ENCODE data around the gene FAM90A1. TPM values are rescaled to one million over a fixed set of nuclear protein-coding genes. Genes with fewer than 3 reads are reported as not detected.
A peak's percentile ranks its signal among the peaks of the same experiment; 100 is the strongest.
"Not testable (repeated sequence)": the region's sequence is repeated elsewhere in the genome, so short reads cannot be mapped to it uniquely, and the experiment has no call there.

Gene FAM90A1
- total RNA-seq, 1 donor from 2014 or later, result not detected

DNA sequence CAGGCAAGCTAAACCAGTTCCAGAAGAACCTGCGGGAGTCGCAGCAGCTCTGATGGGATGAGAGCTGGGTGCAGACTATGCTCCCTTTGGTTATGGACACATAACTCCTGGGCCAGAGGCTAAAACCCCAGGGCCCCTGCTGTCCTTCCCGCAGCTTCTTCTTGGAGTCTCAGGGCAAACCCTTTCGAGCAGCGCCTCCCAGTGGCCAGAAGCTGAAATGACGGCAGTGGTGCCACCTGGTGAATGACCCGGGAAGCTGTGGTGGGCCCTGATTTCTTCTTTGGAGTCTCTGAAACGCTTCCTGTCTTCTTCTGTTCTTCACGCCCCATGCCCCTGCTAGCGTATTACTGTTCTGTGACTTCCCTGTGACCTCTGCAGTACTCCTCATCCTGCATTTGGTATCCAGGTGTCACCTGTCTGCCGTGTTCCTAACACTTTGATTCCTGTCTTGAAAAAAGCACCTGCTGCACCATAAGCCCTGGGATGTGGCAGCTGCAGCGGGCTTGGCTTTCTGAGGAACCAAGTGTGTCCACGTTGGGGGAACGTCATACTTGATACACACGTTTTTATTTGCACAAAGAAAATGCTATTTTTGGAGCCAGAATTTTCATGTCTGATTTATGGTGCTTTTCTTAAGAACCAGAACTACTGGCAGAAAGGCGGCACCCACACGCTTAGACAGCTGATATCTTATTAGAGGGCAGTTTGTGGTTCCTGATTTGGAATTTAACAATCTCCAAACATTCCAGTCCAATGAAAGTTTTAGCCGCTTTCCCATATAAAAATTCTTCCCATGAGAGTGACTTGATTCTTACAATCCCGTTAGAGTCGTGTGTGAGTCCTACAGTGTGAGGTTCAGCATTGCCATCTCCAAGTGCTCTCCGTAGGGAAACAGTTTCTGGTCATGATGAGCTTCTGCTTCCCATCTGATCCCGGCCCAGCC is 4.5 kb upstream of the FAM90A1 start:
- H3K27me3 Mint-ChIP-seq; H3K4me3 Mint-ChIP-seq; H3K36me3 Mint-ChIP-seq (ENCODE audit: low read depth); H3K27ac Mint-ChIP-seq; POLR2A ChIA-PET; ATAC-seq (ENCODE audit: low read depth); H3K9me3 Mint-ChIP-seq; H3K4me1 Mint-ChIP-seq: not testable (repeated sequence)
- CTCF ChIA-PET, result interaction anchor here (0.7 to 2.6 kb wide), 6 partner anchors 10 to 129 kb away, joined by 3 to 18 read pairs (median 3); no protein-coding TSS in a partner anchor
- DNase-seq, result peak; percentile 60
- intact Hi-C loops (cut with micrococcal nuclease), result loop anchor here (1.0 kb wide), 1 partner anchor 123 kb away; no protein-coding TSS in a partner anchor

DNA sequence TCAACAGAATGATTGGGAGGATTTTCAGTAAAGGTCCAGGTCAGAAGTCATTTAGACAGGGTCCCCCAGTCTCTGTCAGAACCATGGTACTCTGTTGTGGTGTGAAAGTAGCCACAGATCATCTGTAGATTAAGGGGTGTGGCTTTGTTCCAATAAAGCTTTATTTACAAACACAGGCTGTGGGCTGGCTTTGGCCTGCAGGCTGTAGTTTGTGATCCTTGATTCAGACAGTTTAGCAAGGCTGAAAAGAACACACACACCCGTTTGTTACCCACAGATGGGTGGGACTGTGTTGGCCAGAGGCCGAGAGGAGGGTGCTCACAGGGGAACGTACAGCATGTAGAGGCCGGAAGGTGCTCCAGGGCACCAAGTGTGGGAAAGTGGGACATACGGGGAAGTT is 3.6 kb upstream of the FAM90A1 start:
- H3K36me3 Mint-ChIP-seq (ENCODE audit: low read depth); H3K27me3 Mint-ChIP-seq; DNase-seq; H3K27ac Mint-ChIP-seq; H3K9me3 Mint-ChIP-seq; POLR2A ChIA-PET; H3K4me1 Mint-ChIP-seq; H3K4me3 Mint-ChIP-seq; ATAC-seq (ENCODE audit: low read depth): not testable (repeated sequence)
- CTCF ChIA-PET, result interaction anchor here (0.7 to 2.6 kb wide), 6 partner anchors 11 to 128 kb away, joined by 3 to 18 read pairs (median 3); no protein-coding TSS in a partner anchor
- intact Hi-C loops (cut with micrococcal nuclease), result loop anchor here (1.0 kb wide), 1 partner anchor 122 kb away; no protein-coding TSS in a partner anchor

DNA sequence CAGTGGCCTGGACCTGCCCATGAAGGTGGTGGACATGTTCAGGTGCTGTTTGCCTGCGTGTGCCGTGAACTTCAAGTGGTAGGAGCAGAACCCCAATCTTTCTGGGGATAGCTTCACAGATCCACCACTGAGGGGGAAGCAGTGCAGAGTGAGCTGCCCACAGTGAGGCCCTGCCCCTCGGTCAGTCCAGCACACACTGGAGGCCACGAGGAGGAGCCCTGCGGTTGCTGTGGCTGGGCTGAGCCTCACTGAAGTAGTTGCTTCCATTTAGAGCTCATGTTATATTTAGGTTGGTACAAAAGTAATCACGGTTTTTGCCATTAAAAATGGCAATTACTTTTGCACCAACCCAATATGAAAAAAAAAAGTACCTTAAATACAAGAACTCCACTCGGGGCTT is 2.1 kb upstream of the FAM90A1 start:
- intact Hi-C loops (cut with micrococcal nuclease); H3K27ac Mint-ChIP-seq; H3K9me3 Mint-ChIP-seq; H3K36me3 Mint-ChIP-seq (ENCODE audit: low read depth); POLR2A ChIA-PET; DNase-seq; H3K27me3 Mint-ChIP-seq; H3K4me1 Mint-ChIP-seq; H3K4me3 Mint-ChIP-seq; ATAC-seq (ENCODE audit: low read depth): not testable (repeated sequence)
- CTCF ChIA-PET, result interaction anchor here (0.6 kb wide), 1 partner anchor 762 kb away, joined by 3 read pairs; no protein-coding TSS in a partner anchor

DNA sequence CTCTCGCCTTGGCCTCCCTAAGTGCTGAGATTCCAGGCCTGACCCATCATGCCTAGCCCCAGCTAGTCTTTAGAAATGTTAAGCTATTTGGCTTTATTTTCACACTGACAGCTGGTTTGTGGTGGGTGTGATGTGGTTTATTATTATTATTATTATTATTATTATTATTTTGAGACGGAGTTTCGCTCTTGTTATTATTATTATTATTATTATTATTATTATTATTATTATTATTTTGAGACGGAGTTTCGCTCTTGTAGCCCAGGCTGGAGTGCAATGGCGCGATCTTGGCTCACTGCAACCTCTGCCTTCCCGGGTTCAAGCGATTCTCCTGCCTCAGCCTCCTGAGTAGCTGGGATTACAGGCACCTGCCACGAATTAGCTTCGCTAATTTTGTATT is 1.2 kb upstream of the FAM90A1 start:
- CTCF ChIA-PET; H3K4me3 Mint-ChIP-seq; ATAC-seq (ENCODE audit: low read depth); H3K4me1 Mint-ChIP-seq; H3K36me3 Mint-ChIP-seq (ENCODE audit: low read depth); POLR2A ChIA-PET; H3K27ac Mint-ChIP-seq; H3K9me3 Mint-ChIP-seq; intact Hi-C loops (cut with micrococcal nuclease); DNase-seq; H3K27me3 Mint-ChIP-seq: not testable (repeated sequence)

DNA sequence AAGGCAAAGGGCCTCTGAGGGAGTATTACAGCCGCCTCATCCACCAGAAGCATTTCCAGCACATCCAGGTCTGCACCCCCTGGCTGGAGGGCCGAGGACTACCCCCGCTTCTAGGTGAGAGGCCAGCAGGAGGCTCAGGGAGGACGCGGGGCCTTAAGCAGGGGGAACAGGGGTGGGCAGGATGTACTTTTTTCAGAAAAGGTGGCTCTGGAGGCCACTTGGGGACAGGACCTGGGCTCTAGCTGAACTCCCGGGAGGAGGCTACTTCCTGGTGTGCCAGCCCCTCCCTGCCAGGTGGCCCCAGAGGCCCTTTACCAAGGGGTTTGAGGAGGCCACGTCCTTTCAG is 287 bp upstream of the FAM90A1 start:
- H3K27me3 Mint-ChIP-seq; H3K36me3 Mint-ChIP-seq (ENCODE audit: low read depth); intact Hi-C loops (cut with micrococcal nuclease); DNase-seq; H3K4me1 Mint-ChIP-seq; ATAC-seq (ENCODE audit: low read depth); CTCF ChIA-PET; H3K9me3 Mint-ChIP-seq: not testable (repeated sequence)
- POLR2A ChIA-PET, result interaction anchor here (1.0 kb wide), 1 partner anchor 267 kb away, joined by 3 read pairs; no protein-coding TSS in a partner anchor
- peak overlapping the region; percentile 35 for H3K27ac Mint-ChIP-seq
- H3K4me3 Mint-ChIP-seq, result peak overlapping the region; percentile 78

DNA sequence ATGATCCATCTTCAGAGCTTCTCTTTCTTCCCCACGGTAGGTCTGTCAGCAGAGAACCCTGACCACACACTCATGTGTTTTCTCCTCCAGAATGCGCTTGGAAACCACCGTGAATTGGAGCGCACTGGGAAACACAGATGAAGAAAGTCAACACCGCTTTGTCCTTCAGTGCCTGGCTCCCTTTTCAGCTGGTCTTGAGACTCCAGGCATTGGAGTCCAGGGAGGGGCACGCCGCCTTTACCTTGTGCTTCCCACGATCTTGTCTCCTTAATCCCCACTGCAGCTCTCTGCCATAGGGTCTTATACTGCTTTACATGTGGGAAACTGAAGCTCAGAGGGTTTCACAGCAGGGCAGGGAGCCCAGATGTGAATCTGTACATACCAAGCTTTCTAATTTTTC is 1.1 kb downstream of the FAM90A1 start:
- TF ChIP-seq, protein P1, sequence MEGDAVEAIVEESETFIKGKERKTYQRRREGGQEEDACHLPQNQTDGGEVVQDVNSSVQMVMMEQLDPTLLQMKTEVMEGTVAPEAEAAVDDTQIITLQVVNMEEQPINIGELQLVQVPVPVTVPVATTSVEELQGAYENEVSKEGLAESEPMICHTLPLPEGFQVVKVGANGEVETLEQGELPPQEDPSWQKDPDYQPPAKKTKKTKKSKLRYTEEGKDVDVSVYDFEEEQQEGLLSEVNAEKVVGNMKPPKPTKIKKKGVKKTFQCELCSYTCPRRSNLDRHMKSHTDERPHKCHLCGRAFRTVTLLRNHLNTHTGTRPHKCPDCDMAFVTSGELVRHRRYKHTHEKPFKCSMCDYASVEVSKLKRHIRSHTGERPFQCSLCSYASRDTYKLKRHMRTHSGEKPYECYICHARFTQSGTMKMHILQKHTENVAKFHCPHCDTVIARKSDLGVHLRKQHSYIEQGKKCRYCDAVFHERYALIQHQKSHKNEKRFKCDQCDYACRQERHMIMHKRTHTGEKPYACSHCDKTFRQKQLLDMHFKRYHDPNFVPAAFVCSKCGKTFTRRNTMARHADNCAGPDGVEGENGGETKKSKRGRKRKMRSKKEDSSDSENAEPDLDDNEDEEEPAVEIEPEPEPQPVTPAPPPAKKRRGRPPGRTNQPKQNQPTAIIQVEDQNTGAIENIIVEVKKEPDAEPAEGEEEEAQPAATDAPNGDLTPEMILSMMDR (IDR thresholded peaks at IDR 0.05), result no peak
- H3K9me3 Mint-ChIP-seq, result no peaks in the 10 kb centered on the region
- no peaks in the 10 kb centered on the region for H3K4me1 Mint-ChIP-seq
- ATAC-seq (ENCODE audit: low read depth) (no peak), DNase-seq (no peak)
- H3K27me3 Mint-ChIP-seq, result no peaks in the 10 kb centered on the region
- H3K4me3 Mint-ChIP-seq, result no peak overlapping the region
- intact Hi-C loops (cut with micrococcal nuclease), result no loop called here
- H3K27ac Mint-ChIP-seq, result no peak overlapping the region
- ChIA-PET POLR2A (interaction anchor here (0.6 kb wide), 1 partner anchor 1591 kb away, joined by 3 read pairs; the partner anchor contains the start of gene LPAR5), CTCF (no interaction called here)
- no peaks in the 10 kb centered on the region for H3K36me3 Mint-ChIP-seq (ENCODE audit: low read depth)

DNA sequence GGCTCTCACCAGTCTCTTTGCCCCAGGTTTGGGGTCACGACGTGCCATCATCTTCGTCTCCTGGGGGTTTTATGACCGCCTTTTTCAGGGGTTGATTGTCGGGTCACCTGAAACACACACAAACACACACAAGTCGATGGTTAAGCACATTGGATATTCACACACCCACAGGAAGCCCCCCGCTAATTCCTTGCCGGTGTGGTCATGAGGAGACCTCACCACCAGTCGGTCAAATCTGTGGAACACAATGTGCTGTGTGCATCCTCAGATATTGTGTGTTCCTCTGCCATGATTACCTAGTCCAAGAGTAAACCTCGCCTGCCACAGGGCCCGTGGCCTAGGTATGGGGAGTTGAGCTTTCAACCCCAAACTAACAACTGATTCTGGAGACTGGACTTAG is 2.6 kb downstream of the FAM90A1 start:
- DNase-seq; intact Hi-C loops (cut with micrococcal nuclease); H3K4me1 Mint-ChIP-seq; H3K36me3 Mint-ChIP-seq (ENCODE audit: low read depth); H3K4me3 Mint-ChIP-seq; H3K9me3 Mint-ChIP-seq; POLR2A ChIA-PET; ATAC-seq (ENCODE audit: low read depth); H3K27ac Mint-ChIP-seq; H3K27me3 Mint-ChIP-seq; CTCF ChIA-PET: not testable (repeated sequence)

DNA sequence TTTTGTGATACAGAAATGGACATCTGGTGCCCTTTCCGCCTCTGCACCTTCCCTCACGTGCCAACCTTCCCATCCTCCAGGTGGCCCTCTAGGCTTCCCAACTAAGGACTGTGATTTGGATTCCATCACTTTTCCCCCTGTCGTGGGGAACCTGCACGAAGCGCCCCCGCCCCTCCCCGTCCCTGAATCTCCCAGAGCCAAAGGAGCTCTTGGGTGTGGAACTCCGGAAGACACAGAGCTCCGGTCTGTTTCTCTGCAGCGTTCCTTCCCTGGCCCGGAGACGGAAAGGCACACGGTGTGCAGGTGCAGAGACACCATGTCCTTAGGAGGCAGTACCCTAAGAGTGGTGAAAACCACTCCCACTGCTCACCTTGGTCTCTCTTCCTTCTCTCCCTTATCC is 3.8 kb downstream of the FAM90A1 start:
- CTCF ChIA-PET, result not testable (repeated sequence)

DNA sequence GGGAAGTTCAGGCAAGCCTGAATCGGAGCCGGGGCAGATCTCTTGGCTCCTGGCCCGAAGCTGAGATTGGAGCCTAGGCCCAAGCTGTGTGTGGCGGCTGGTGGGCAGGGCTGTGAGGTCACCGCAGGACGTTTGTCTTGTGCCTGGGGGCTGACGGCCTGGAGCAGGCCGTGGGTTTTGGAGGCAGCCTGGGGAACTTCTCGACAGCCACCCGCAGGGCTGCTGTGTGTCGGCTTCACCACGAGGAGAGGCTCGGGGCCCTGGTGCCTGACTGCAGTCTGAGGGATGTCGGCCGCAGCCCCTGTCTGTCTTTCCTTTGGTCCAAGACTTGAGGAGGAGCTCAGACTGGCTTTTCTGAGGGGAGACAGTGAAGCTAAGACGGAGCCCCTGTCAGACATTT is 5.1 kb downstream of the FAM90A1 start:
- H3K9me3 Mint-ChIP-seq; ATAC-seq (ENCODE audit: low read depth); H3K4me3 Mint-ChIP-seq; POLR2A ChIA-PET; H3K4me1 Mint-ChIP-seq; H3K27ac Mint-ChIP-seq; DNase-seq; H3K36me3 Mint-ChIP-seq (ENCODE audit: low read depth); CTCF ChIA-PET; intact Hi-C loops (cut with micrococcal nuclease); H3K27me3 Mint-ChIP-seq: not testable (repeated sequence)

More for the DNA sequence above, 3.8 kb downstream of the FAM90A1 start:
- H3K9me3 Mint-ChIP-seq; ATAC-seq (ENCODE audit: low read depth); DNase-seq; POLR2A ChIA-PET; H3K4me3 Mint-ChIP-seq; intact Hi-C loops (cut with micrococcal nuclease); H3K4me1 Mint-ChIP-seq; H3K36me3 Mint-ChIP-seq (ENCODE audit: low read depth); H3K27me3 Mint-ChIP-seq; H3K27ac Mint-ChIP-seq: not testable (repeated sequence)

DNA sequence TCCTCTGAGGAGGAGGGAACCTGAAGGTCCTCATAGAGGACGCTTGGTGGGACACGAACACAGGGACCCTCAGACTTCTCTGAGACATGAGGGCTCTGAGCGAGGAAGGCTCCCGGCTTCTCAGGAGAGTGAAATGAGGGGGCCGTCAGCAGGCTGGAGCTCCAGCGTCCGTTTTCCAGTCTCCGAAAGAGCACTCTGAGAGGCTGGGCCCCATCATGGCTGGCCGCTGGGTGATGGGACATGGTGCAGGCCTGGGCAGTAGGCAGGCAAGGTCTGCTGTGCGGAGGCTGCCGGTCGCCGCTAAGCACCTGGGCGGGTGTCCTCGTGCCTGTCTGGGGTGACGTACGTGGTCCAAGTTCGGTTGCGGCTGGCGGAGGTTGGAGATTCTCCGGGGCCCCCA is 5.6 kb downstream of the FAM90A1 start:
- H3K27me3 Mint-ChIP-seq; ATAC-seq (ENCODE audit: low read depth); H3K9me3 Mint-ChIP-seq; CTCF ChIA-PET; H3K4me3 Mint-ChIP-seq; H3K4me1 Mint-ChIP-seq; H3K27ac Mint-ChIP-seq; POLR2A ChIA-PET; intact Hi-C loops (cut with micrococcal nuclease); H3K36me3 Mint-ChIP-seq (ENCODE audit: low read depth); DNase-seq: not testable (repeated sequence)

DNA sequence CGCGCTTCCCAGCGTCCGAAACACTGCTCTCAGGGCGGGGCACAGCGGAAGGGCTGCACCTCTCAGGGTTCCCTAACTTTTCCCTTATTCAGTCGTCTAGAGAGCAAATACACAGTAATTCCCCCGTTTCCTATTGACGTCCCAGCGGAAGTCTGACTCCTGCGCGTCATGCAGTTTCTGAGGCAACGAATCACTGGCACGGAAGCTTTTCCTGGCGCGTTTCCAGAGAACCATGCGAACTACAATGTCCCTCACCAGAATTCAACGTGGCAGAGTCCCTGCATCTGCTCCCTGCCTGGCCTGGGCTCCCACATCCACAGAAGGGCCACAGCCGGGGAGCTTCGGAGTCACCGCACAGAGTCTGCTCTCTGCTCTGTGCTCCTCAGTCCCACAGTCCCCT is 6.0 kb downstream of the FAM90A1 start:
- H3K9me3 Mint-ChIP-seq; H3K36me3 Mint-ChIP-seq (ENCODE audit: low read depth); H3K4me1 Mint-ChIP-seq; H3K27me3 Mint-ChIP-seq; ATAC-seq (ENCODE audit: low read depth); H3K27ac Mint-ChIP-seq; DNase-seq; intact Hi-C loops (cut with micrococcal nuclease); POLR2A ChIA-PET; H3K4me3 Mint-ChIP-seq; CTCF ChIA-PET: not testable (repeated sequence)

Measured in activated B cell treated with CpG ODN at 0.5 μM for 24 hours (primary cell).